HG03103 (cell line): ENCODE measurements around the gene CLGN.

ENCODE experiments used
- ATAC-seq: cut with Tn5 transposase; IDR thresholded peaks from one replicate; pipeline ENCODE4 v1.9.1; 2021; ENCODE audit warnings: low read depth; ENCODE audit not compliant: unreplicated experiment

Gene CLGN

DNA sequence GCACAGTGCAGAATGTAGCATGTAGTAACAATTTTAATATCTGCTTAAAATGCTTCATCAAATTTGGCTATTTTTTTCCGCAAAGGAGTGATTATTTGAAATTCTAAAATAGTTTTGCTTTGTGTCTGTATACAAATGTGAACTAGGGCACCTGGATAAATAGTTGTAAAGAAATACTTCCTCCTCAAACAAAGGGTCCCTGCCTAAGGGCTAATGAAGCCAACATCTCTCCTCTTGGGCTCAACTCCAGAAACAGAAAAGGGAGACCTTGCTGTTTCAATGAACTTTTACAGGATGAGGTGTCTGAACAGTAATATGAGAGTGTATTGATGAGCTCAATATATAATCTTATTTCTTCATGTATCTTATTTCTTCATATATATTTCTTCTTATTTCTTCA, 84.8 kb downstream of the CLGN start:
- ATAC-seq, result no peak
